T-cell (primary cell): Measurements from ENCODE around the gene MCF2L2. TPM values are rescaled to one million over a fixed set of nuclear protein-coding genes. Genes with fewer than 3 reads are reported as not detected.

Experiments used
- ATAC-seq, 4 experiments: fragments of 200-7000 bp in 3 of 4; fragments of 150-1000 bp in 1 of 4; cut with Tn5 transposase; replicated peaks in 1 of 4; 1 replicate in 3 of 4; 2 replicates in 1 of 4; pipeline ENCODE4 v1.10.0; 2021; ENCODE audit warnings: moderate library complexity in 3 of 4, mild to moderate bottlenecking in 2 of 4, moderate number of reproducible peaks in 1 of 4
- CTCF ChIA-PET, 2 donors: fragments of 300-600 bp; sonication (Branson Sonifier 250); formaldehyde crosslinking; loops; one replicate each; lab custom pipeline; 2022; ENCODE audit warnings: antibody characterized with exemption in 2 of 2; lab: Charles Lee
- POLR2A ChIA-PET, 2 donors: fragments of 300-600 bp; sonication (Branson Sonifier 250); formaldehyde crosslinking; loops; one replicate each; lab custom pipeline; 2022; ENCODE audit warnings: antibody characterized with exemption in 2 of 2; lab: Charles Lee
- DNase-seq, 35 experiments: peaks; one replicate each; pipeline versions ENCODE4 v3.0.0 to v3.0.0-alpha.2; 2013 to 2023
- H3K27ac ChIP-seq: one replicate; pipeline ENCODE4 v1.5.1; 2013; ENCODE audit warnings: low read length
- H3K27me3 ChIP-seq, 2 experiments: replicated peaks in 1 of 2; 1 replicate in 1 of 2; 2 replicates in 1 of 2; pipeline versions ENCODE4 v1.6.1 to v1.7.0; 2013; ENCODE audit warnings: low read length in 1 of 2, mixed read lengths in 1 of 2; ENCODE audit not compliant: control insufficient read depth in 2 of 2, insufficient read depth in 2 of 2; ENCODE audit errors: extremely low read depth in 1 of 2
- H3K36me3 ChIP-seq, 2 donors: 1 replicate in 1 of 2; 2 replicates in 1 of 2; pipeline versions ENCODE4 v1.6.1 to v1.7.0; 2013; ENCODE audit warnings: low read length in 1 of 2; ENCODE audit not compliant: control insufficient read depth in 2 of 2, insufficient read depth in 1 of 2; ENCODE audit errors: extremely low read depth in 1 of 2
- H3K4me1 ChIP-seq, 2 experiments: 1 replicate in 1 of 2; 2 replicates in 1 of 2; pipeline versions ENCODE4 v1.6.1 to v1.7.0; 2013; ENCODE audit warnings: low read length in 2 of 2, mixed read lengths in 1 of 2; ENCODE audit not compliant: insufficient read depth in 2 of 2, control insufficient read depth in 1 of 2; ENCODE audit errors: extremely low read depth in 1 of 2
- H3K4me3 ChIP-seq, 2 donors: 1 replicate in 1 of 2; 2 replicates in 1 of 2; pipeline versions ENCODE4 v1.5.1 to v1.7.0; 2013; ENCODE audit warnings: mild to moderate bottlenecking in 2 of 2, low read length in 1 of 2, moderate library complexity in 1 of 2; ENCODE audit not compliant: control insufficient read depth in 1 of 2; ENCODE audit errors: extremely low read depth in 1 of 2
- H3K9me3 ChIP-seq: 2 replicates; pipeline ENCODE4 v1.7.0; 2013
- H3K27ac Mint-ChIP-seq, 2 donors: one replicate each; pipeline ENCODE4 v1.8.0; 2020 to 2021; ENCODE audit warnings: mild to moderate bottlenecking in 2 of 2, mixed read lengths in 2 of 2
- H3K27me3 Mint-ChIP-seq, 2 donors: one replicate each; pipeline ENCODE4 v1.8.0; 2021 to 2022; ENCODE audit warnings: mixed read lengths in 2 of 2
- H3K36me3 Mint-ChIP-seq: one replicate; pipeline ENCODE4 v1.8.0; 2021; ENCODE audit warnings: mixed read lengths
- H3K4me1 Mint-ChIP-seq, 3 donors: one replicate each; pipeline ENCODE4 v1.8.0; 2020 to 2022; ENCODE audit warnings: mixed read lengths in 3 of 3, mild to moderate bottlenecking in 1 of 3
- H3K4me3 Mint-ChIP-seq, 3 donors: one replicate each; pipeline ENCODE4 v1.8.0; 2020 to 2022; ENCODE audit warnings: mild to moderate bottlenecking in 3 of 3, mixed read lengths in 3 of 3, moderate library complexity in 3 of 3
- H3K9me3 Mint-ChIP-seq, 3 donors: one replicate each; pipeline ENCODE4 v1.8.0; 2020 to 2022; ENCODE audit warnings: mixed read lengths in 3 of 3
- WGBS: methylation state at CpG from one replicate; pipeline ENCODE4 v1.1.5; 2013; ENCODE audit warnings: missing lambda C conversion rate; ENCODE audit not compliant: insufficient coverage; 5-methylcytosine and 5-hydroxymethylcytosine counted together
- total RNA-seq, 35 experiments: library from RNA in 6 of 35; stranded (reverse) in 6 of 35; fragments of 120-200 nt in 1 of 35; gene quantifications; one replicate each; pipeline versions ENCODE4 v1.2.1 to v1.2.4 and lab custom pipeline; 2013 to 2026

Gene MCF2L2
- total RNA-seq, 5 donors from 2014 or later (not counting 1 experiment from before 2014, with no cell fraction given), result 4.8 to 8.1 (median 5.9) TPM

- ATAC-seq, result peak in 1 of 4 experiments; percentile 11
- Histone ChIP-seq H3K4me1 (peaks cover 6 to 16% of the 10 kb centered on the region in 2 experiments), H3K9me3 (no peaks in the 10 kb centered on the region), H3K4me3 (peak overlapping the region; percentile 61 to 90), H3K27me3 (peaks cover 0 to 14% of the 10 kb centered on the region in 2 experiments), H3K27ac (no peak overlapping the region), H3K36me3 (no peaks in the 10 kb centered on the region)
- POLR2A ChIA-PET, result no interaction called here
- no peaks in the 10 kb centered on the region for H3K9me3 Mint-ChIP-seq
- peak in 4 of 35 experiments; percentile 5 to 30 (median 18) for DNase-seq
- peak overlapping the region; percentile 85 to 97 (median 92) for H3K4me3 Mint-ChIP-seq
- peak overlapping the region in 1 of 2 donors; percentile 64 for H3K27ac Mint-ChIP-seq
- H3K4me1 Mint-ChIP-seq, result peaks cover 12 to 18% (median 14%) of the 10 kb centered on the region in 3 donors
- H3K36me3 Mint-ChIP-seq, result no peaks in the 10 kb centered on the region
- CTCF ChIA-PET, result interaction anchor here in 1 of 2 donors (1.0 kb wide), 1 partner anchor 210 kb away, joined by 4 read pairs; no protein-coding TSS in a partner anchor
- WGBS, result 43% methylated on average over 12 of the region's 25 CpGs
- H3K27me3 Mint-ChIP-seq, result no peaks in the 10 kb centered on the region
Measured at GRCh38 chr3:183161552-183162336, 266.7 kb downstream of the MCF2L2 start.

GRCh38 chr3:183160616-183161015 lies 267.8 kb downstream of the MCF2L2 start:
- CTCF ChIA-PET, result interaction anchor here in 1 of 2 donors (1.0 kb wide), 1 partner anchor 211 kb away, joined by 4 read pairs; no protein-coding TSS in a partner anchor
- no peak for ATAC-seq
- peak overlapping the region in 1 of 3 donors; percentile 22 for H3K4me3 Mint-ChIP-seq

GRCh38 chr3:183159333-183159732 lies 269.1 kb downstream of the MCF2L2 start:
- Mint-ChIP-seq H3K27me3 (no peaks in the 10 kb centered on the region), H3K4me3 (no peak overlapping the region), H3K9me3 (no peaks in the 10 kb centered on the region), H3K36me3 (no peaks in the 10 kb centered on the region), H3K4me1 (peaks cover 12 to 18% (median 14%) of the 10 kb centered on the region in 3 donors), H3K27ac (peak overlapping the region in 1 of 2 donors; percentile 1)
- H3K9me3 ChIP-seq, result no peaks in the 10 kb centered on the region
- H3K27ac ChIP-seq, result no peak overlapping the region
- ChIA-PET CTCF (no interaction called here), POLR2A (no interaction called here)
- no peaks in the 10 kb centered on the region for H3K36me3 ChIP-seq
- H3K4me1 ChIP-seq, result peaks cover 6 to 16% of the 10 kb centered on the region in 2 experiments
- H3K27me3 ChIP-seq, result peaks cover 0 to 13% of the 10 kb centered on the region in 2 experiments
- H3K4me3 ChIP-seq, result no peak overlapping the region
- DNase-seq (peak in 1 of 35 experiments; percentile 12), ATAC-seq (no peak)
- WGBS, result 89% methylated on average over 3 of the region's 3 CpGs

More at GRCh38 chr3:183160616-183161015, 267.8 kb downstream of the MCF2L2 start:
- H3K36me3 ChIP-seq, result no peaks in the 10 kb centered on the region
- POLR2A ChIA-PET, result no interaction called here
- H3K27me3 ChIP-seq, result peaks cover 0 to 14% of the 10 kb centered on the region in 2 experiments
- no peak overlapping the region for H3K27ac Mint-ChIP-seq
- H3K9me3 ChIP-seq, result no peaks in the 10 kb centered on the region
- 96% methylated on average over 4 of the region's 5 CpGs for WGBS
- no peak overlapping the region for H3K27ac ChIP-seq
- no peak for DNase-seq
- peaks cover 6 to 16% of the 10 kb centered on the region in 2 experiments for H3K4me1 ChIP-seq
- H3K36me3 Mint-ChIP-seq, result no peaks in the 10 kb centered on the region
- H3K27me3 Mint-ChIP-seq, result no peaks in the 10 kb centered on the region
- H3K4me3 ChIP-seq, result no peak overlapping the region
- H3K4me1 Mint-ChIP-seq, result peaks cover 12 to 18% (median 14%) of the 10 kb centered on the region in 3 donors
- H3K9me3 Mint-ChIP-seq, result no peaks in the 10 kb centered on the region

GRCh38 chr3:183158551-183159006 lies 269.8 kb downstream of the MCF2L2 start:
- Histone ChIP-seq H3K27me3 (peaks cover 0 to 5% of the 10 kb centered on the region in 2 experiments), H3K4me1 (peaks cover 6 to 16% of the 10 kb centered on the region in 2 experiments), H3K27ac (no peak overlapping the region), H3K4me3 (no peak overlapping the region), H3K36me3 (no peaks in the 10 kb centered on the region), H3K9me3 (no peaks in the 10 kb centered on the region)
- no peaks in the 10 kb centered on the region for H3K27me3 Mint-ChIP-seq
- DNase-seq (peak in 1 of 35 experiments; percentile 3), ATAC-seq (no peak)
- H3K9me3 Mint-ChIP-seq, result no peaks in the 10 kb centered on the region
- no peak overlapping the region for H3K4me3 Mint-ChIP-seq
- 50% methylated on average over 1 of the region's 3 CpGs for WGBS
- H3K27ac Mint-ChIP-seq, result no peak overlapping the region
- peaks cover 7% of the 10 kb centered on the region for H3K36me3 Mint-ChIP-seq
- ChIA-PET POLR2A (no interaction called here), CTCF (no interaction called here)
- H3K4me1 Mint-ChIP-seq, result peaks cover 12 to 18% (median 14%) of the 10 kb centered on the region in 3 donors

DNA sequence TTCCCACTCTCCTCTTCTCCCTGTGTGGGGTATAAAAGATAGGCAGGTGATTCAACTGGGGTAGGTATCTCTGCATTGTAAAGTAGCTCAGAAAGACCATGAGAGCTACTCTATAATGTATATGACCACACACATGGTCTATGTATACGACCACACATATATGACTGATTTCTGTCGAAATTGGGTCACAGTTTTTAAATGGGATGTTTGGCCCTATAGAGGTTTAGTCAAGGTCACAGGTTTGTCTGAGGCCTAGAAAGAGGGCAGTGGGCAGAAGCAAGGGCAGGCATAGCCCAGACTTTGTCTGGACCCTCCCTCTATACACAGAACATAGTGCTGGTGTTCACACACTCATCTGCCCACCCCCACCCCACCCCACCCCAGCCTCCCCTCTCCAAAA lies 270.3 kb downstream of the MCF2L2 start:
- no CpG with 5 or more reads among the region's 2 CpGs for WGBS
- H3K27me3 ChIP-seq, result peaks cover 0 to under 1% of the 10 kb centered on the region in 2 experiments
- H3K27ac ChIP-seq, result no peak overlapping the region
- CTCF ChIA-PET, result interaction anchor here in 1 of 2 donors (1.0 kb wide), 1 partner anchor 35 kb away, joined by 3 read pairs; no protein-coding TSS in a partner anchor
- ATAC-seq (no peak), DNase-seq (no peak)
- no peak overlapping the region for H3K4me3 ChIP-seq
- Mint-ChIP-seq H3K9me3 (no peaks in the 10 kb centered on the region), H3K4me3 (no peak overlapping the region), H3K36me3 (peaks cover 8% of the 10 kb centered on the region), H3K4me1 (peaks cover 12 to 18% (median 14%) of the 10 kb centered on the region in 3 donors), H3K27ac (no peak overlapping the region), H3K27me3 (no peaks in the 10 kb centered on the region)
- H3K9me3 ChIP-seq, result no peaks in the 10 kb centered on the region
- H3K4me1 ChIP-seq, result peaks cover 6 to 15% of the 10 kb centered on the region in 2 experiments
- POLR2A ChIA-PET, result no interaction called here
- no peaks in the 10 kb centered on the region for H3K36me3 ChIP-seq

GRCh38 chr3:183156266-183156665 lies 272.2 kb downstream of the MCF2L2 start:
- no peak overlapping the region for H3K27ac ChIP-seq
- peaks cover 0 to under 1% of the 10 kb centered on the region in 2 experiments for H3K4me1 ChIP-seq
- no peak overlapping the region for H3K4me3 Mint-ChIP-seq
- no peak overlapping the region for H3K4me3 ChIP-seq
- H3K27ac Mint-ChIP-seq, result no peak overlapping the region
- no peak for ATAC-seq
- no CpG with 5 or more reads among the region's 5 CpGs for WGBS
- peaks cover 0 to 8% (median 3%) of the 10 kb centered on the region in 3 donors for H3K4me1 Mint-ChIP-seq
- peaks cover 8% of the 10 kb centered on the region for H3K36me3 Mint-ChIP-seq
- no peak for DNase-seq
- ChIA-PET CTCF (no interaction called here), POLR2A (no interaction called here)
- H3K9me3 ChIP-seq, result no peaks in the 10 kb centered on the region
- H3K27me3 ChIP-seq, result no peaks in the 10 kb centered on the region
- H3K36me3 ChIP-seq, result no peaks in the 10 kb centered on the region
- no peaks in the 10 kb centered on the region for H3K9me3 Mint-ChIP-seq
- H3K27me3 Mint-ChIP-seq, result no peaks in the 10 kb centered on the region
